ENCODE measurements around the gene RIPK3.

- TF ChIP-seq, protein P1, sequence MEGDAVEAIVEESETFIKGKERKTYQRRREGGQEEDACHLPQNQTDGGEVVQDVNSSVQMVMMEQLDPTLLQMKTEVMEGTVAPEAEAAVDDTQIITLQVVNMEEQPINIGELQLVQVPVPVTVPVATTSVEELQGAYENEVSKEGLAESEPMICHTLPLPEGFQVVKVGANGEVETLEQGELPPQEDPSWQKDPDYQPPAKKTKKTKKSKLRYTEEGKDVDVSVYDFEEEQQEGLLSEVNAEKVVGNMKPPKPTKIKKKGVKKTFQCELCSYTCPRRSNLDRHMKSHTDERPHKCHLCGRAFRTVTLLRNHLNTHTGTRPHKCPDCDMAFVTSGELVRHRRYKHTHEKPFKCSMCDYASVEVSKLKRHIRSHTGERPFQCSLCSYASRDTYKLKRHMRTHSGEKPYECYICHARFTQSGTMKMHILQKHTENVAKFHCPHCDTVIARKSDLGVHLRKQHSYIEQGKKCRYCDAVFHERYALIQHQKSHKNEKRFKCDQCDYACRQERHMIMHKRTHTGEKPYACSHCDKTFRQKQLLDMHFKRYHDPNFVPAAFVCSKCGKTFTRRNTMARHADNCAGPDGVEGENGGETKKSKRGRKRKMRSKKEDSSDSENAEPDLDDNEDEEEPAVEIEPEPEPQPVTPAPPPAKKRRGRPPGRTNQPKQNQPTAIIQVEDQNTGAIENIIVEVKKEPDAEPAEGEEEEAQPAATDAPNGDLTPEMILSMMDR (IDR thresholded peaks at IDR 0.05) = no peak
- no peak for TF ChIP-seq POLR2A (IDR thresholded peaks at IDR 0.05)
These were observed 40.9 kb downstream of the RIPK3 start for GRCh38 chr14:24298892-24299254.

All from ovary (tissue), 3 donors.